GM18951 (cell line): Measurements from ENCODE around the gene SOX3.

Experiments
- POLR2A ChIP-seq: IDR thresholded peaks from 4 replicates; pipeline ENCODE4 v1.6.1; 2011; ENCODE audit warnings: mild to moderate bottlenecking; ENCODE audit not compliant: insufficient read length, insufficient read depth; ENCODE audit errors: extremely low read depth
- in situ Hi-C: fragments of 300-500 bp; cut with MboI; formaldehyde crosslinking; loops from one replicate; pipeline ENCODE4 v1.12.0; 2022; ENCODE audit warnings: low sequenced_read_pairs, mixed read lengths, inconsistent platforms; ENCODE audit not compliant: unreplicated experiment

The SOX3 gene

DNA sequence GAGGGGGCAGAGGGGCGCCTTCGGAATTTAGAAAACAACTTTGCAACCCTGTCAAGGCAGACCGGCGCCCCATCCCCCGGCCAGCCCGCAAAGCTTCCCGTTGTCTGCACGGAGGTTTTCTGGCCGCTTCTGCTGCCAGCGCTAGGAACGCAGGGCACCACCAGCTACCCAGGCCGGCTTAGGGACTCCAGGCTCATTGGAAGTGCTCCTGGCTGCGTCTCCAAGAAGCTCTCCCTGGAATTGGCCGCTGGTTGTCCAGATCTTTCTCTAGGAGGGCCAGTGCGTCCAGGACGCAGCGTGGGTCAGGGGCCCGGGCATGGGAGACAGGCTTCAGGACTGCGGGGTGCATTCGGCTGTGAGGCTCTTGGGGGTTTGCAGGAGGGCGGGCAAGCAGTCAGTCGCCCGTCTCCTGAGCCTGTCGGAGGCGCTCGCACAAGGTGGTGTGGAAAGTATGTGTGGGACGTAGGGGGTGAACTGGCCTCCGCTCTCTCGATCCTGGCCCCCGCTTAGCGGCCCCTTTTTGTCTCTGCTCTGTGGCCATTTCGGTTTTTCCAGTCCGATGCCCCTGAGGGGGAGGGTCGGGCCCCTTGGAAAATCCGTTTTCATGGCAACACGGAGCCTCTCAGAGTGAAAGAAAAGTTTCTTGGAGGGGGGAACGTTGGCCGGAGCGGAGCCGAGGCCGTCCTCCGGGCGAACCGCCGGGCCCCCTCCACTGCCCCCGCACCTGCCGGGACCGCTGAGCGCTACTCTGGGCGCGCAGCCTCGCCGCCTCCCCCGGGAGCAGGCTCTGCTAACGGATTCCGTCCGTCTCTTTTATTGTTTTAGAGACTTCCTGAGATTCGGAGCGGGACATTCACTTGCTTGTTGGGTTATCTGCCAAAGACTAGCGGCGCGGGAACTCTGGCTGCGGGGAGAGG, 810 bp upstream of the SOX3 start:
- no peak for TF ChIP-seq POLR2A
- in situ Hi-C loops = no loop called here

DNA sequence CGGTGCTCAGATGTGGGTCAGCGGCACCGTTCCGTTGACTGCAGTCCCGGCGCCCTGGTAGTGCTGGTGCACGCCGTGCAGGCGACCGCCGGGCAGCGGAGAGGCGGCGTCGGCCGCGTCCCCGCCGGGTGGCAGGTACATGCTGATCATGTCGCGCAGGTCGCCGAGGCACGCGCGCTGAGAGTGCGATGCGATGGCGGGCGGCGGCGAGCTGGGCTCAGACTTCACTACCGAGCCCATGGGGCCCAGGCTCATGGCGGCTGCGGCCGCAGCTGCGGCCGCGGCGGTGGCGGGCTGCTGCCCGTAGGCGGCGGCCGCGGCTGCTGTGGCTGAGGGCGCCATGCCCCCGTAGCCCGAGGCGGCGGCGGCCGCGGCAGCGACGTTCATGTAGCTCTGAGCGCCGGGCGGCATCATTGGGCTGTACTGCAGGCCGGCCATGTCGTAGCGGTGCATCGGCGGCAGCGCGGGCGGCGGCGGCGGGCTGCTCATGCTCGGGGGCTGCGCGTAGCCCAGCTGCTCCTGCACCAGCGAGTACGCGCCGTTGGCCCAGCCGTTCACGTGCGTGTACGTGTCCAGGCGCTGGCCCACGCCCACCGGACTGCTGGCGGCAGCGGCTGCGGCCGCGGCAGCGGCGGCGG, 1.0 kb downstream of the SOX3 start:
- TF ChIP-seq POLR2A = no peak
- in situ Hi-C loops = no loop called here

DNA sequence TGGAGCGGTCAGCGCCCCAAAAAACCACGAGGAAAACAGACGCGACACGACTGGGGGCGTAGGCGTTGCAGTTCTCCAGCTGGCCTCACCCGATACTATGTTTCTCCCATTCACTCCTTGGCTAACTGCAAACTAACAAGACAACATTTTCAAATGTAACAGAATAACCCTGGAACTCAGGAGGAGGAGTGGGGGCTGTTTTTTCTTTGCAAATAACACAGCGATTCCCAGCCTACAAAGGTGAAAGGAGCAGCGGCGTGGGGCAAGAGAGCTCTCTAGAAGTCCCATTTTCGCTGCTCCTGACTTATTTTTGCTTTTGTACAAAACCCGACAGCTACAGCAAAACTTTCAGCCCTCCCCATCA, 1.6 kb downstream of the SOX3 start:
- no peak for TF ChIP-seq POLR2A
- in situ Hi-C loops = no loop called here

DNA sequence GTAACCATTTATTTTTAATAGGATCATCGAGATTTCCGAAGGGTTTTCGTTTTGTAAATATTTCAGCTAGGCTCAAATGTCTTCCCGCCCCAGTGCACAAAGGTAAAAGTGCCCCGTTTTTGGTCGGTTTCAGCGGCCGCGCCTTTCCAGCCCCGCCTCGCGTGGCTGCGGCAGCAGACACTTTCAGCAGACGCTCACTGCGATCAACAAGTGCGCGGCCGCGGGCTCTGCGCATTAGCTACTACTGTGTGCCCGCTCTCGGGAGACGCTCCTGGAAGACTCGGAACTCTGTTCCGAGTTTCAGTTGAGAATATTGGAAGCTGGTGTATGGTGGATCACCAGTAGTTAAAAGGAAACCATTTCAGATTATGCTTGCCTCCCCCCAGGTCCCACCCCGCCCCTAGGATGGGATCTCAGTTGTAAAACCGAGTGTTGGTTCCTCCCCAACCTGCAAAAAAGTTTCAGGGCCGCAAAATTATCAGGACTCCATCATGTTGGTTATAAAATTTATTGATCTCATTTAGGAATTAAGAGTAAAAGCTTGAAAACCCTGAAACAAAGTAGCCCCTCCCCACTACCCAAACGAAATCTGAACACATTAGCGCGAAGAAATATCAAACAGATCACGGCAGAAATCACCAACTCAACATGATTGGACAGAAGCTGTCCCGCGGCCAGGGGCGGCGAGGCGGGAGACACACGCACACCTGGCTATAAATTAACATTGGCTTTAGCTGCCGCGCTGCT, 2.2 kb downstream of the SOX3 start:
- in situ Hi-C loops = no loop called here
- TF ChIP-seq POLR2A = no peak

DNA sequence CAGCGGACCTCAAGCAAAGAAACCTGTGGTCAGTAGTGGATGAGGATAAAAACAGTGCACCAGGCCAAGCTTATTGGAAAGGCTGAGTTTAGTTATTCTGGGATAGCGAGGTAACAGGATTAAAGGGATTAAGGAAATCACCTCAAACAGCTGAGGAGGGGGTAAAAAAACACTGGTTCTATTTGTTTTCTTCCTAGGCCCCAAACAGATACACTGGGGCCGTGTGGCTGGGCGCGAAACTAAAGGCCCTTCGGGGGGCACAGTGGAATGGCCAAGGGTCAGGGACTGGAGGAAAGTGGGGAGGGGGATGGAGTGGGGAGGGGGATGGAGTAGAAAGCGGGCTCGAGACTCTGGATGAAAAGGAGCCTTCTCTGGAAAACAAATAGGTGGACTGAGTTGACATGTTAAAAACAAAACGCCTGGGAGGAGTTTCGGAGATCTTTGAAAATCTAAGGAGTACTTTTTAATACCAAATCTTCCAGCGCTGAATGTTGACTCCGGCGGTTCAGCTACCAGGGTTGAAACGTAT, 2.9 kb downstream of the SOX3 start:
- in situ Hi-C loops = no loop called here
- TF ChIP-seq POLR2A = no peak

DNA sequence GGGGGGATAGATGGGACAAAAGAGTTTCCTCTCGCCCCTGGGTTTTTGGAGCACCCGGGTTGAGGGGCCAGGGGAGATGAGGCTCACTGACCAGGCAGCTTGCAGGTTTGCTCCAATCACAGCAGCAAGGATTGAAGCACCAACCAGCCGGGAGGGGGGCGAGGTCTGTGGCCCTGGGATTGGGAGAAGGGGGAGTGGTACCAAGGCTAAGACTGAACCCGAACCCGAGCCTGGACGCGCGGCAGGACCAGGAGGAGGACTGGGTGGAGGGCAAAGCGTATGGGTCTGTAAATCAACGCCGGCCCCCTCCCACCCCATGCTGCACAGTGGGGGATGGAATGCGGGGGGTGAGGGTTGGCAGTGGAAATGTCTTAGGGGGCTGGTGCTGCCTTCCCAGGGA, 3.5 kb downstream of the SOX3 start:
- no peak for TF ChIP-seq POLR2A
- in situ Hi-C loops = no loop called here

DNA sequence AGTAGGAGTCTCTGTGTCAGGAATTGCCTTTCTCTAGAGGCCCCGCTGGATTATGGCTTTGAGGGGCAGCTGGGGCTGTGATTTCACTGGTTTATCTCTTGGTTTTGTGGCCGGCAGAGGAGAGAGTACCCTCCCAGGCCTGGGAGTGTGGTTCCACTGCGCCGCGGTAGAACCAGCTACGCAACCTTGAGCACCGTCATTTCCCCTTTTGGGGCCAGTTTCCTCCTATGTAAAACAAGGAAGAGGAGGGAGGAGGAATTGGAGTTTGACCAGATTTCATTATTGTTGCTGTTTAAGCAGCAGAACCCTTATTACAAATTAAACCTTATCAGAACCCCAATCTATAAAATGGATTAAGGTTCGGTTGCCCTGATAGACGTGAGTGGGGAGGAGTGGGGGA, 4.4 kb downstream of the SOX3 start:
- TF ChIP-seq POLR2A = no peak
- in situ Hi-C loops = no loop called here

DNA sequence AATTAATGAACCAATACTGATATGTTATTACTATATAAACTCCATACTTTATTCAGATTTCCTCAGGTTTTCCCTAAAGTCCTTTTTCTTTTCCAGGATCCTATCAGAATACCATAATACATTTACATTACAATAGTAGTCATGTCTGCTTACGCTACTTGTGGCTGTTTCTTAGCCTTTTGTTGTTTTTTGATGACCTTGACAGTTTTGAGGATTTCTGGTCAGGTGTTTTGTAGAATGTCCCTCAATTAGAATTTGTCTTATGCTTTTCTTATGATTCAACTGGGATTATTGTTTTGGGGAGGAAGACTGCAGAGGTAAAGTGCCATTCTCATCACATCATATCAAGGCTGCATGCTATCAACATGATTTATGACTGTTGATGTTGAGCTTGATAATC, 9.1 kb downstream of the SOX3 start:
- no peak for TF ChIP-seq POLR2A

DNA sequence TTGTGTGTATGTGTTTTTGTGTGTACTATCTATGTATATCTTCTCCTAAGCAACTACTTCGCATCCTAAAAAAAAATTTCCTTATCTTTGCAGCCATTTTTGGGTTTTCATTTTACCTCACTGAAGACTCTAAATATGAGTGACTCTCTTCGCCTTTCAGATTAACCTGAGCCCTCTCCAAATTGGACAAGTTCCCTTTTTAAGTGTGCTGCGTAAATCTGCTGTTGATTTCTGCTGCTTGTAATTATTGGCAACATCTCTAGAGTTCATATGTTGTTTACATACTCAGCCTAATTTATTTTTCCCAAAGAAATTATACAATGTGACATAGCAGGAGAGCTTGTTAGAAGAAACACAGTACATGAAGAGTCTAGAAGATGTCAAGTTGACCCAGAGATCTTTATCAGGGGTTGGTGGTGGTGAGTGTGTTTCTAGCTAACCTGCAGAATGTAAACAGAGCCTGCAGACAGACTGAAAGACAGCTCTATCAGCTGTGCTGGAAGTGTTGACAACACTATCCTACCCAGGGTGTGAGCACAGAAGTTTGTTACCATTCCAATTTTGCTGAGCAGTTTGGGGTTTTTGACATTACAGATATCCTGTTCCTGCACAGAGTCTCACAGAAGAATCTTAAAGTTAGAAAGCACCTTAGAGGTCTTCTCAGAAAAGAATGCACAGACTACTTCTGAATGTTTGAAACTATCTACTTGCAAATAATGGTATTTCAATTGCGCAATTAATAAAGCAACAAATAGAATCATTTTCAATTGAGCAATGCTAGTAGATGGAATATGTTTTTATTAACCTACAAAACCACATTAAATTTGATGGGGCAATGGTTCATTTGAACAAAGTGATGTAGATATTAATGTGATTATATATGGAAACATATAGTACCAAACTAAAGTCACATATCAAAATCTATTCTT, 12.5 kb downstream of the SOX3 start:
- TF ChIP-seq POLR2A = no peak
- in situ Hi-C loops = no loop called here

More for the DNA sequence above, 9.1 kb downstream of the SOX3 start:
- in situ Hi-C loops = no loop called here

DNA sequence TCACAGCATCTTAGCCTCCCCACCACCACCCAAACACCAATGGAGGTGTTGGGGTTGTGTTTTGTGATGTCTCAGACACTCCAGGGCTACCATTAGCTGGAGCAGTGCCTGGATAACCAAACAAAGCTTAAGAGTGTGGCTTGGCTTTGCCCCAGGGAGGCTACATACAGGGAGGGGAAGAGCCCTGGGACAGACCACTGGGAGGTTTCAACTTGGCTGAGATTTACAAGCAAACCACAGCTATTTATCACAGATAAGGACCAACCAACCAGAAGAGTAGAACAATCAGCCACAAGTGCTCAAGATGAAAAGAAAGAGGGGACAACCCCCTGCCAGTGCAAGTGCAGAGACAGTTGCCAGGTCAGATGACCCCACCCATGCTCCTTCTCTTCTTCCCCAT, 24.1 kb downstream of the SOX3 start:
- TF ChIP-seq POLR2A = no peak
- in situ Hi-C loops = no loop called here

DNA sequence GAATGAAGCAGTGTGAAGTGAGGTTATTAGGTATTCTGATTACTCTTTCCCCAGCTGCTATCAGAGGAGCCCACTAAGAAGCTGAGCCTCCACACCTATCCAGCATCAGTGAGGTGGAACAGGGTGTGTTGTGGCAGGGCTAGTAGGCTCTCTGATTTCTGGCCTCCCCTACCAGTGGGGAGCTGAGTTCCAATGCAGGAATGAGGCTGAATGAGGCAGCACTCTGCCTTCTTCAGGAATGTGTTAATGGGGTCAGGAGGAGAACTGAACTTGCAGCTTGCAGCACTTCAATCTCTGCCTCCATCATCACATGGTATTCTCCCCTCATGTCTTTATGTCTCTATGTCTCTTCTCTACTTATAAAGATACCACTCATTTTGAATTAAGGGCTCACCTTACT, 26.9 kb downstream of the SOX3 start:
- in situ Hi-C loops = no loop called here
- no peak for TF ChIP-seq POLR2A

DNA sequence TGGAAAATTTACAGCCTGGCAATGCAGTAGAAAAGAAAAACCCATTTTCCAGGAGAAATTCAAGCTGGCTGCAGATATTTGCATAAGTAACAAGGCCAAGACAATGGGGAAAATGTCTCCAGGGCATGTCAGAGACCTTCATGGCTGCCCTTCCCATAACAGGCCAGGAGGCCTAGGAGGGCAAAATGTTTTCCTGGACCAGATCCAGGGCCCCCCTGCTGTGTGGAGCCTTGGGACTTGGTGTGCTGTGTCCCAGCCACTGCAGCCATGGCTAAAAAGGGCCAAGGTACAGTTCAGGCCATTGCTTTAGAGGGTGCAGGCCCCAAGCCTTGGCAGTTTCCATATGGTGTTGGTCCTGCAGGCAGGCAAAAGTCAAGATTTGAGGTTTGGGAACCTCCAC, 29.8 kb downstream of the SOX3 start:
- in situ Hi-C loops = no loop called here

More for the DNA sequence above, 29.8 kb downstream of the SOX3 start:
- TF ChIP-seq POLR2A = no peak
